ENCODE data around the gene SELENON. TPM values are rescaled to one million over a fixed set of nuclear protein-coding genes. Genes with fewer than 3 reads are reported as not detected.

SELENON gene
- total RNA-seq, 1 experiment from 2014 or later = 90.9 TPM

DNA sequence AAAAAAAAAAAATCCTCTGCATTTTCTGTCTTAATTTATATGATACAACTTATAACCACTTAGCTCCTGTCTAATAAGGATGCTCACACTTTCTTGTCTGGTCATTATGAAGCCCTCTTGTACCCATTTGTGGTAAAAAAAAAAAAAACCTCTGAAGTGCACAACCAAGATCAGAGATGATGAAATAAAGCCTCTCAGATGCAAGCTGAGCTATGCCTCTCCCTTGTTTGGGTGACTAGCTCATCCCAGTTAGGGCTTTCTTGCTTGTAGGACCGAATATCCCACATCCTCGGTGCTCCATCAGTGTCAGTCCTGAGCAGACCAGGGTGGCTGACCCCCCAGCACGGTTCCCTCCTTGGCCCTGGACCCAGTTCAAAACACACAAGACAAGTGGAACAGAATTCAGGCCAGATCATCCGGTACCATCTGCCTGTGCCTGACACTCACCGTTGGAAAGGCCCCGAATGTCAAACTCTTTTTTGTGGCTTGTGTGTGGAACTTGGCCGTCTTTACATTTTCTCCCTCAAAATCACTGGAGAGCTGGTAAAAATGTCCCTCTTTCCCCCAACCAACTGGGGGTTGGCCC, 6.3 kb upstream of the SELENON start:
- H3K79me2 ChIP-seq (ENCODE audit: insufficient read depth, low read length) = no peaks in the 10 kb centered on the region
- no peaks in the 10 kb centered on the region for H3K9me3 ChIP-seq (ENCODE audit: control insufficient read depth, low read depth, low read length)
- no peak overlapping the region for H2AK5ac ChIP-seq (ENCODE audit: insufficient read length, low read length)
- H3K4me3 Mint-ChIP-seq = no peak overlapping the region
- no peaks in the 10 kb centered on the region; a peak in 1 of 5 replicates for H3K9me3 Mint-ChIP-seq
- no peak overlapping the region for H3K23ac ChIP-seq (ENCODE audit: insufficient read length, low read depth, low read length)
- no peak overlapping the region for H3K27ac Mint-ChIP-seq
- no peak overlapping the region for H3T11ph ChIP-seq (ENCODE audit: low read length)
- H3K56ac ChIP-seq (ENCODE audit: insufficient read length, low read depth, low read length) = no peak overlapping the region
- H3K79me1 ChIP-seq (ENCODE audit: insufficient read depth, low read depth, low read length, poor library complexity, severe bottlenecking) = no peaks in the 10 kb centered on the region
- H2BK20ac ChIP-seq (ENCODE audit: low read depth, low read length, poor library complexity, severe bottlenecking) = no peak overlapping the region
- H3K4me1 ChIP-seq (ENCODE audit: insufficient read depth, low read length) = no peaks in the 10 kb centered on the region
- H2AFZ ChIP-seq (ENCODE audit: low read length) = no peak overlapping the region
- H3K27ac ChIP-seq (ENCODE audit: insufficient read length, low read depth, low read length) = no peak overlapping the region
- no peak overlapping the region for H4K8ac ChIP-seq (replicated peaks; ENCODE audit: insufficient read length, low read depth, low read length)
- H2BK120ac ChIP-seq (ENCODE audit: low read depth, low read length, poor library complexity, severe bottlenecking) = no peak overlapping the region
- no peak overlapping the region for H4K5ac ChIP-seq (ENCODE audit: insufficient read length, low read depth, low read length)
- H3K4me2 ChIP-seq (ENCODE audit: insufficient read depth, insufficient read length, low read length) = no peak overlapping the region
- H4K91ac ChIP-seq (ENCODE audit: insufficient read length, low read depth, low read length) = no peak overlapping the region
- H3K4ac ChIP-seq (ENCODE audit: low read depth, low read length) = no peak overlapping the region
- H3K27me3 ChIP-seq (ENCODE audit: insufficient read depth, low read length) = no peaks in the 10 kb centered on the region
- peaks cover 0 to 2% (median 1%) of the 10 kb centered on the region in 3 experiments; a peak in 1 of 7 replicates for H3K36me3 Mint-ChIP-seq (ENCODE audit: insufficient read depth in 1 of 3, low read depth in 3 of 3)
- no peak overlapping the region for H2BK15ac ChIP-seq (ENCODE audit: low read depth, low read length)
- H3K9ac ChIP-seq (ENCODE audit: extremely low read depth, insufficient read length, low read length) = no peak overlapping the region
- TF ChIP-seq, protein P1, sequence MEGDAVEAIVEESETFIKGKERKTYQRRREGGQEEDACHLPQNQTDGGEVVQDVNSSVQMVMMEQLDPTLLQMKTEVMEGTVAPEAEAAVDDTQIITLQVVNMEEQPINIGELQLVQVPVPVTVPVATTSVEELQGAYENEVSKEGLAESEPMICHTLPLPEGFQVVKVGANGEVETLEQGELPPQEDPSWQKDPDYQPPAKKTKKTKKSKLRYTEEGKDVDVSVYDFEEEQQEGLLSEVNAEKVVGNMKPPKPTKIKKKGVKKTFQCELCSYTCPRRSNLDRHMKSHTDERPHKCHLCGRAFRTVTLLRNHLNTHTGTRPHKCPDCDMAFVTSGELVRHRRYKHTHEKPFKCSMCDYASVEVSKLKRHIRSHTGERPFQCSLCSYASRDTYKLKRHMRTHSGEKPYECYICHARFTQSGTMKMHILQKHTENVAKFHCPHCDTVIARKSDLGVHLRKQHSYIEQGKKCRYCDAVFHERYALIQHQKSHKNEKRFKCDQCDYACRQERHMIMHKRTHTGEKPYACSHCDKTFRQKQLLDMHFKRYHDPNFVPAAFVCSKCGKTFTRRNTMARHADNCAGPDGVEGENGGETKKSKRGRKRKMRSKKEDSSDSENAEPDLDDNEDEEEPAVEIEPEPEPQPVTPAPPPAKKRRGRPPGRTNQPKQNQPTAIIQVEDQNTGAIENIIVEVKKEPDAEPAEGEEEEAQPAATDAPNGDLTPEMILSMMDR (conservative IDR thresholded peaks at IDR 0.05) = no peak
- H2BK5ac ChIP-seq (ENCODE audit: insufficient read length, low read length) = no peak overlapping the region
- DNase-seq = no peak
- H3K27me3 Mint-ChIP-seq (ENCODE audit: low read depth) = peaks cover 2% of the 10 kb centered on the region
- H3K23me2 ChIP-seq (ENCODE audit: insufficient read length, low read depth, low read length, poor library complexity, severe bottlenecking) = no peaks in the 10 kb centered on the region
- H3K14ac ChIP-seq (ENCODE audit: insufficient read depth, low read length) = no peak overlapping the region
- H2BK12ac ChIP-seq (ENCODE audit: insufficient read length, low read depth, low read length) = no peak overlapping the region
- H4K20me1 ChIP-seq (ENCODE audit: control insufficient read depth, insufficient read depth, insufficient read length) = no peaks in the 10 kb centered on the region
- no peak overlapping the region for H3K18ac ChIP-seq (ENCODE audit: insufficient read length, low read depth, low read length)
- peaks cover 11 to 18% of the 10 kb centered on the region in 2 experiments for H3K4me1 Mint-ChIP-seq
- no CpG with 5 or more reads among the region's 7 CpGs for WGBS (ENCODE audit: extremely low coverage, insufficient read length, low lambda C conversion rate)

Data from H9 (cell line).